ENCODE data around the gene CTIF.

Gene CTIF

GRCh38 chr18:48573632-48574283 is 34.9 kb downstream of the CTIF start:
- in situ Hi-C loops (cut with HindIII; ENCODE audit: low sequenced_read_pairs): no loop called here

DNA sequence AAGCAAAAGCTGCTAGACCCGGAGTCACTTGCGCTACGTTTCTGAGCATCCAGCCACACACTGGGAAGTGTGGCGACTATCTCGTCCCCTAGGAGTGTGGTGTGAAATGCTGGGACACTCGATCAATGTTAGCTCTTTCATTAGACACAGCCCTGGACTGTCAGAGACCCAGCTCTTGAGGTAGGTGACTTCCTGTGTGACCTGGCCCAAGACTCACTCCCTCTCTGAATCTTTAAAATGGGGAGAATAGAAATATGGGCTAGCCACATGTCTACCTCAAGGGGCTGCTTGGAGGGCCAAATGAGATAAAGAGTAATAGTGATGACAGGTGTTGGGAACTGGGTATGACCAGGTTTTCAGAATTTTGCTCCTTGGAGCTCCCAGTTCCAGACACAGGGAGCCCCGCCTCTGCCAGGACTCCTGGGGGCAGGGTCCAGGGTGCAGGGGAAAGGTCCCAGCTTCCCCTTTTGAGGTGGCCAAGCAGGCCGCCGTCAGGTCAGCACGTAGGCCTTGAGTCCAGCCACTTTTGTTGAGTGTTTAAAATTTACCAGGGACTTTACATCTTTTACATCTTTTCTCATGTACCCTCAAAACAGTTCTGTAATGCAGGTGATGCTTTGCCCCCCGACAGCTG is 36.0 kb downstream of the CTIF start:
- in situ Hi-C loops (cut with HindIII; ENCODE audit: low sequenced_read_pairs): no loop called here

DNA sequence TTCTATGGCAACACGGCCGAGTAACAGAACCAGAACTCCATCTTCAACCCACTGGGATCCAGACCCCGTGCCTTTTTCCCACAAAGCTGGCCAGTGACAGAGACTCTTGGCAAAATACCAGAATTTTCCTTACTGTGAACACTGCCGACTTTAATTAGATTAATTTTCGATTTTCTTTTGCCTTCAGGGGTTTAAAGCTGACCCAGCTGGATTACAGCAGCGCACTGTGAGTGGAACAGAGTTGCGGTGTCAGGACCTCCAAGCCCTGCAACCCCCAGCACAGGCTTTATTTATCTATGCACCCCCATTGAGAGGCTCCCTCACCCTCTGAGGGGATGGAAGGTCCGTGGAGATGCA is 36.4 kb downstream of the CTIF start:
- in situ Hi-C loops (cut with HindIII; ENCODE audit: low sequenced_read_pairs): no loop called here

GRCh38 chr18:48575658-48576456 is 37.0 kb downstream of the CTIF start:
- in situ Hi-C loops (cut with HindIII; ENCODE audit: low sequenced_read_pairs): no loop called here

- in situ Hi-C loops (cut with HindIII; ENCODE audit: low sequenced_read_pairs): no loop called here
These were observed 37.6 kb downstream of the CTIF start for GRCh38 chr18:48576457-48576771.

GRCh38 chr18:48577478-48578190 is 38.8 kb downstream of the CTIF start:
- in situ Hi-C loops (cut with HindIII; ENCODE audit: low sequenced_read_pairs): no loop called here

DNA sequence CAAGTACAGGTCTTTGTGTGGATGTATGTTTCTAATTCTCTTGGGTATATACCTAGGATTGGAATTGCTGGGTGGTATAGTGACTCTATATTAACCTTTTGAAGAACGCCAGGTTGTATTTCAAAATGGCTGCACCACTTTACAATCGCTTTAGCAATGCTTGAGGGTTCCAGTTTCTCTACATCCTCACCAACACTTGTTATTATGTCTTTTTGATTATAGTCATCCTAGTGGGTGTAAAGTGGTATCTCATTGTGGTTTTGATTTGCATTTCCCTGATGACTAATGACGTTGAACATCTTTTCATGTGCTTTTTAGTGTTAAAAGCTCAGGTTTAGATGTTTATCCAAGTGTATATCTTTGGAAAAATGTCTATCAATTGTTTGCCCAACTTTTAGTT is 39.5 kb downstream of the CTIF start:
- in situ Hi-C loops (cut with HindIII; ENCODE audit: low sequenced_read_pairs): no loop called here

GRCh38 chr18:48580066-48580465 is 41.2 kb downstream of the CTIF start:
- in situ Hi-C loops (cut with HindIII; ENCODE audit: low sequenced_read_pairs): no loop called here

DNA sequence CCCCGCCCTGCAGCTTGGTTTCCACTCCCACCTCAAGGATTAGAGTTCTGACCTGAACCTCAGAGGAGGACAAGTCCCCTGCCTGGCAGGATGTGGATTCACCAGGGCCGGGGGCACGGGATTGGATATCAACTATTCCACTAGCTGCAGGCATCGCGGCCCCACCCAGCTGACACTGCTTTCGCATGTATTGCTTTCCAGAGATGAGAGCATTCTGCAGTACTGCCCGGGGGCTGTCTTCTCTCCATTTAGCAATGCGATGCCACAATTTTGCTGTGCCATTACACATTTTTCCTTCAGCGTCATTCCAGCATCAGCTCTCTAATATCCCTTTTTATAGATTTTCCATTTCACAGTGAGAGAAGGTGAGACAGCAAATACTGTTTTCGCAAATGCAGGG is 42.0 kb downstream of the CTIF start:
- in situ Hi-C loops (cut with HindIII; ENCODE audit: low sequenced_read_pairs): no loop called here

DNA sequence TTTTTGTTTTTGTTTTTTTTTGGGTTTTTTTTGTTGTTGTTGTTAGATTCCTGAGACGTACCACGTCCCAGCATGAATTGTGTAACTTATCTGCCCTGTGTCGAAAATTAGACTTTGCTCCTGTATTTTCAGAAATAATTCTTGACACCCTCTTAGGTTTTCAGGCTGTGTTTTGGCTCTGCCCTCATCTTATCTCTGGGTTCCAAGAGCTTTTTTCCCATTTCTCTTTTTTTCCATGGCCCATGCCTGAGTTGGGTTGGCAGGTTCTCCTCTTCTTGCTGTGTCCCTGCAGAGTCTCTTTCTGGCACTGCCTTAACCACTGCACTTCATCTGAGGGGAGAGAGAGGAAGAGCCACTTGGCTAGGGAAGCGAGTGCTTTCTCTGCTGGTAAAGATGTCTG is 42.4 kb downstream of the CTIF start:
- in situ Hi-C loops (cut with HindIII; ENCODE audit: low sequenced_read_pairs): no loop called here

DNA sequence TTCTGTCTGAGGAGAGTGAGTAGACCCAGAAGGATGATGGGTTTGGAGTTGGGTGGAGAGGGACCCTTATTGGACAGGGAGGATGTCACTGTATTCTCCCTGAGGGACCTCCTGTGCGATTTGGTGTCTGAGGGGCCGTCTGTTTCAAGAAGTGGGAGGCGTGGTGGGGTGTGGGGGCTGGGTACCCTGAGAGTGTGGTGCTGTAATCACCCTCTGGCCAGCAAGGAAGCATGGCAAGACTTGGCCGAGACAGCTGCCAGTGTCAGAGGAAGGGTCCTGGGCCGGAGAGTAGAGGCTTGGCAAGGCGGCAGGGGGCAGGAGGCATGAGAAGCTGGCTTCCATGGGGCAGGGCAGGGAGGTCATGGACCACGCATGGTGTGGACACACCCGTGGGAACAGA is 43.1 kb downstream of the CTIF start:
- in situ Hi-C loops (cut with HindIII; ENCODE audit: low sequenced_read_pairs): no loop called here

GRCh38 chr18:48582946-48583345 is 44.1 kb downstream of the CTIF start:
- in situ Hi-C loops (cut with HindIII; ENCODE audit: low sequenced_read_pairs): no loop called here

GRCh38 chr18:48583573-48583972 is 44.7 kb downstream of the CTIF start:
- in situ Hi-C loops (cut with HindIII; ENCODE audit: low sequenced_read_pairs): no loop called here

- in situ Hi-C loops (cut with HindIII; ENCODE audit: low sequenced_read_pairs): no loop called here
These were observed 51.1 kb downstream of the CTIF start for GRCh38 chr18:48589797-48590519.

- in situ Hi-C loops (cut with HindIII; ENCODE audit: low sequenced_read_pairs): no loop called here
These were observed 51.8 kb downstream of the CTIF start for GRCh38 chr18:48590678-48591077.

GRCh38 chr18:48592540-48593171 is 53.8 kb downstream of the CTIF start:
- in situ Hi-C loops (cut with HindIII; ENCODE audit: low sequenced_read_pairs): no loop called here

DNA sequence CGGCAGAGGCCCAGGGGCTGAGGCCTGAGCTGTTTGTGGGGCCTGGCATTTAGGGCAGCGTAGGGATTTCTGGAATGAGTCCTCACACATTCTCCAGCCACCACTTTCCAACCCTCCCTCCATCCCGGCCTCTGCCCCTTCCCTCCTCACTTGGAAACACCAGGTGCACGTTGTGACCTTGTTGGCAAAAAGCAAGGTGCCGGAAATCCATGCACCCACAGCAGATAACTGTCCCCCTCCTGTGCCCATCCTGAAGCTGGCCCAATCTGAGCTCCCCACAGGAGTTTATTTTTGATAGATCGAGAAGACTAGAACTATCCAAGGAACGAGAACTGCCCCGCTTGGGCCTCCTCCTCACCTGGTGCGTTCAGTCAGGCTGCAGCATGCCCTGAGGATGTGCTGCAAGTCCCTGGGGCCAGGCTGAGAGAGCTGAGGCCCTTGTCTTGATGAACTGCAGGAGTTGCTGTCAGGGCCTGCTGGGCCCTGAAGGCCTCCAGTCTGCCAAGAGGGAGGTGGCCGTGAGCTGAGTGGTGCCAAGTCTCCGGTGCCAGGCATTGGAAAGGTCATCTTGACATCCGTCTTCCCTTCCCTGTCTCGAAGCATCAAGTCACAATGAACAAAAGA is 55.8 kb downstream of the CTIF start:
- in situ Hi-C loops (cut with HindIII; ENCODE audit: low sequenced_read_pairs): no loop called here

DNA sequence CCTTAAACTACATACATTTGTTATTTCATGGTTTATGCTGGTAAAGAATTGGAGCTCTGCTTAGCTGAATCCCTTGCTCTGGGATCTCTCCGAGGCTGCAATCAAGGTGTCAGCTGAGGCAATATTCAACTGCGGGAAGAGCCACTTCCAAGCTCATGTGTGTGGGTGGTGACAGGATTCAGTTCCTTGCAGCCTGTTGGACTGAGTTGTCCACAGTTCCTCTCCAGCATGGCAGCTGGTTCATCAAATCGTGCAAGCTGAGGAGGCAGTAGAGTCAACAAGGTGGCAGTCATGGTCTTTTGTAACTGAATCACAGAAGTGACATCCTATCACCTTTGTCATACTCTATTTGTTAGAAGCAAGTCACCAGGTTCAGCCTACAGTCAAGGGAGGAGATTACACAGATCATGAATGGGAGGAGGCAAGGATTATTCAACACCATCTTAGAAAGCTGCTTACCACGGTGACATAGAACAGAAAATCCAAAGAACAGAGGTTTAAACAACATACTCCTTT is 56.9 kb downstream of the CTIF start:
- in situ Hi-C loops (cut with HindIII; ENCODE audit: low sequenced_read_pairs): no loop called here

DNA sequence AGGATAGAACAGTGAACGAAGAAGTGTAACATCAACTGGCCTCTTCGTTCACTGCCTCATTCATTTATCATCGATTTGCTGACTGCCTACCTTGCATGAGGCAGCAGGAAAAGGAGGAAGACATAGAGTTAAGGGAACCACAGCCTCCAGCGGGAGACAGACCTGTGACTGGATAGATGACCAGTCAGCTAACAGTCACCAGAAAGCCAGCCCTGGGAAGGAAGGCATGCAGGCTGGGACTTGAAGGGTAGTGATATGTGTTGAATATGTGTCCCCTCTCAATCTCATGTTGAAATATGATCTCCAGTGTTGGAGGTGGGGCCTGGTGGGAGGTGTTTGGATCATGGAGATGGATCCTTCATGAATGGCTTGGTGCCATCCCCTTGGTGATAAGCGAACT is 58.3 kb downstream of the CTIF start:
- in situ Hi-C loops (cut with HindIII; ENCODE audit: low sequenced_read_pairs): no loop called here

DNA sequence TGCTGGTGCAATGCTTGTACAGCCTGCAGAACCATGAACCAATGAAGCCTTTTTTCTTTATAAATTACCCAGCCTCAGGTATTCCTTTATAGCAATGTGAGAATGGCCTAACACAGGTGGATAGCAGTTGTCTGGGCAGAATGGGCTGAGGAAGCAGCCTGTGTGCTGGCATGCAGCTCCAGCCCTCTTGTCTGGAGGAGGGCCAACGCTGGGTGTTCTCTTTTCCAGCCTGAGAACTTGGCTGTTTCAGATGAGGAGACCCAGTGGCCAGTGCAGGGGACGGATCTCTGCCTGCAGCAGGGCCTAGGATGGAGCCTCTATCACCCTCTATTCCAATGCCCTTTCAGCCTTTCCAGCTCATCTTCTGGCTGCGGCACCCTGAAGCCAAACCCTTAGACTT is 58.8 kb downstream of the CTIF start:
- in situ Hi-C loops (cut with HindIII; ENCODE audit: low sequenced_read_pairs): no loop called here

All from DLD1 (cell line).